H9 (cell line): ENCODE data around the gene AVPR1A. TPM values are rescaled to one million over a fixed set of nuclear protein-coding genes. Genes with fewer than 3 reads are reported as not detected.

Experiments
- DNase-seq: peaks from one replicate; pipeline ENCODE4 v3.0.0-alpha.2; 2017
- H2AFZ ChIP-seq: one replicate; pipeline ENCODE4 v1.6.1; 2013; ENCODE audit warnings: mild to moderate bottlenecking, low read length, control low read depth, moderate library complexity
- H2AK5ac ChIP-seq: 2 replicates; pipeline ENCODE4 v1.6.1; 2013; ENCODE audit warnings: low read length, control low read depth, mixed read lengths; ENCODE audit not compliant: insufficient read length
- H2BK120ac ChIP-seq: one replicate; pipeline ENCODE4 v1.6.1; 2013; ENCODE audit warnings: low read depth, mild to moderate bottlenecking, low read length, control low read depth, inconsistent platforms; ENCODE audit not compliant: poor library complexity, severe bottlenecking
- H2BK12ac ChIP-seq: 2 replicates; pipeline ENCODE4 v1.6.1; 2013; ENCODE audit warnings: low read length, control low read depth, mixed read lengths, low read depth; ENCODE audit not compliant: insufficient read length
- H2BK15ac ChIP-seq: 2 replicates; pipeline ENCODE4 v1.6.1; 2013; ENCODE audit warnings: low read depth, low read length, control low read depth
- H2BK20ac ChIP-seq: one replicate; pipeline ENCODE4 v1.6.1; 2013; ENCODE audit warnings: low read depth, mild to moderate bottlenecking, low read length, control low read depth, inconsistent platforms; ENCODE audit not compliant: poor library complexity, severe bottlenecking
- H2BK5ac ChIP-seq: 2 replicates; pipeline ENCODE4 v1.6.1; 2013; ENCODE audit warnings: low read length, control low read depth, mixed read lengths; ENCODE audit not compliant: insufficient read length
- H3K14ac ChIP-seq: 2 replicates; pipeline ENCODE4 v1.6.1; 2013; ENCODE audit warnings: low read length, control low read depth; ENCODE audit not compliant: insufficient read depth
- H3K18ac ChIP-seq: 2 replicates; pipeline ENCODE4 v1.6.1; 2013; ENCODE audit warnings: low read depth, mild to moderate bottlenecking, mixed read lengths, low read length, control low read depth; ENCODE audit not compliant: insufficient read length
- H3K23ac ChIP-seq: 2 replicates; pipeline ENCODE4 v1.6.1; 2013; ENCODE audit warnings: low read length, control low read depth, mixed read lengths, low read depth; ENCODE audit not compliant: insufficient read length
- H3K23me2 ChIP-seq: 2 replicates; pipeline ENCODE4 v1.6.1; 2013; ENCODE audit warnings: low read depth, mild to moderate bottlenecking, mixed read lengths, low read length, control low read depth; ENCODE audit not compliant: insufficient read length, poor library complexity, severe bottlenecking
- H3K27ac ChIP-seq: 2 replicates; pipeline ENCODE4 v1.5.1; 2013; ENCODE audit warnings: low read length, control low read depth, mixed read lengths, low read depth; ENCODE audit not compliant: insufficient read length
- H3K27me3 ChIP-seq: 2 replicates; pipeline ENCODE4 v1.6.1; 2013; ENCODE audit warnings: low read length, control low read depth, inconsistent platforms; ENCODE audit not compliant: insufficient read depth
- H3K4ac ChIP-seq: 2 replicates; pipeline ENCODE4 v1.6.1; 2013; ENCODE audit warnings: low read depth, mild to moderate bottlenecking, control low read depth, inconsistent platforms, low read length, moderate library complexity
- H3K4me1 ChIP-seq: 2 replicates; pipeline ENCODE4 v1.6.1; 2013; ENCODE audit warnings: low read length, control low read depth, inconsistent platforms; ENCODE audit not compliant: insufficient read depth
- H3K4me2 ChIP-seq: 2 replicates; pipeline ENCODE4 v1.6.1; 2013; ENCODE audit warnings: low read length, control low read depth, mixed read lengths; ENCODE audit not compliant: insufficient read length, insufficient read depth
- H3K56ac ChIP-seq: 2 replicates; pipeline ENCODE4 v1.6.1; 2013; ENCODE audit warnings: low read depth, mild to moderate bottlenecking, mixed read lengths, low read length, control low read depth; ENCODE audit not compliant: insufficient read length
- H3K79me1 ChIP-seq: 2 replicates; pipeline ENCODE4 v1.6.1; 2013; ENCODE audit warnings: low read depth, mild to moderate bottlenecking, moderate library complexity, low read length, control low read depth, inconsistent platforms; ENCODE audit not compliant: insufficient read depth, poor library complexity, severe bottlenecking
- H3K79me2 ChIP-seq: 2 replicates; pipeline ENCODE4 v1.6.1; 2013; ENCODE audit warnings: low read length, control low read depth, inconsistent platforms; ENCODE audit not compliant: insufficient read depth
- H3K9ac ChIP-seq: 2 replicates; pipeline ENCODE4 v1.6.1; 2013; ENCODE audit warnings: low read length, control low read depth, mixed read lengths; ENCODE audit not compliant: insufficient read length; ENCODE audit errors: extremely low read depth
- H3K9me3 ChIP-seq: one replicate; pipeline ENCODE4 v1.6.1; 2013; ENCODE audit warnings: low read depth, low read length, inconsistent platforms; ENCODE audit not compliant: control insufficient read depth
- H3T11ph ChIP-seq: one replicate; pipeline ENCODE4 v1.6.1; 2013; ENCODE audit warnings: mild to moderate bottlenecking, low read length, control low read depth, inconsistent platforms
- H4K20me1 ChIP-seq: one replicate; pipeline ENCODE4 v1.6.1; 2013; ENCODE audit not compliant: control insufficient read depth, insufficient read length, insufficient read depth
- H4K5ac ChIP-seq: 2 replicates; pipeline ENCODE4 v1.6.1; 2013; ENCODE audit warnings: low read depth, mild to moderate bottlenecking, mixed read lengths, low read length, control low read depth; ENCODE audit not compliant: insufficient read length
- H4K8ac ChIP-seq: replicated peaks from 2 replicates; pipeline ENCODE4 v1.6.1; 2013; ENCODE audit warnings: low read length, control low read depth, mixed read lengths, low read depth; ENCODE audit not compliant: insufficient read length
- H4K91ac ChIP-seq: 2 replicates; pipeline ENCODE4 v1.6.1; 2013; ENCODE audit warnings: low read depth, mild to moderate bottlenecking, moderate library complexity, mixed read lengths, low read length, control low read depth; ENCODE audit not compliant: insufficient read length
- H3K27ac Mint-ChIP-seq, 3 experiments: 2 replicates in 2 of 3; 3 replicates in 1 of 3; pipeline ENCODE4 v1.8.0; 2020 to 2021; ENCODE audit warnings: mixed read lengths in 3 of 3, mild to moderate bottlenecking in 1 of 3, moderate library complexity in 1 of 3
- H3K27me3 Mint-ChIP-seq: 2 replicates; pipeline ENCODE4 v1.8.0; 2021; ENCODE audit warnings: low read depth, mild to moderate bottlenecking, moderate library complexity, mixed read lengths
- H3K36me3 Mint-ChIP-seq, 3 experiments: 2 replicates in 2 of 3; 3 replicates in 1 of 3; pipeline ENCODE4 v1.8.0; 2020 to 2021; ENCODE audit warnings: low read depth in 3 of 3, mixed read lengths in 3 of 3; ENCODE audit not compliant: insufficient read depth in 1 of 3
- H3K4me1 Mint-ChIP-seq, 2 experiments: 2 replicates each; pipeline ENCODE4 v1.8.0; 2020; ENCODE audit warnings: mixed read lengths in 2 of 2
- H3K4me3 Mint-ChIP-seq, 2 experiments: 2 replicates in 1 of 2; 3 replicates in 1 of 2; pipeline ENCODE4 v1.8.0; 2020 to 2021; ENCODE audit warnings: mild to moderate bottlenecking in 2 of 2, mixed read lengths in 2 of 2, moderate library complexity in 1 of 2
- H3K9me3 Mint-ChIP-seq, 2 experiments: 2 replicates in 1 of 2; 3 replicates in 1 of 2; pipeline ENCODE4 v1.8.0; 2020; ENCODE audit warnings: mild to moderate bottlenecking in 2 of 2, mixed read lengths in 2 of 2, moderate library complexity in 1 of 2
- CTCF ChIP-seq: fragments of 200-600 bp; sonication (generic); conservative IDR thresholded peaks from 3 replicates; pipeline ENCODE4 v1.8.0; 2021; ENCODE audit warnings: antibody characterized with exemption, mild to moderate bottlenecking
- WGBS: extraction: QIAGEN DNeasy Blood & Tissue Kit; methylation state at CpG from one replicate; pipeline ENCODE4 v1.1.7; 2013; ENCODE audit warnings: missing lambda C conversion rate, low lambda C conversion rate, mixed read lengths; ENCODE audit not compliant: insufficient read length; ENCODE audit errors: extremely low coverage; 5-methylcytosine and 5-hydroxymethylcytosine counted together
- total RNA-seq: library from RNA; stranded (reverse); gene quantifications from 2 replicates; pipeline ENCODE4 v1.2.1, GENCODE V29; 2021

Gene AVPR1A
- total RNA-seq, 1 experiment from 2014 or later: 0.13 TPM

- Histone ChIP-seq H3K9me3 (no peaks in the 10 kb centered on the region), H3K9ac (no peak overlapping the region), H4K91ac (no peak overlapping the region), H2AFZ (no peak overlapping the region), H4K20me1 (no peaks in the 10 kb centered on the region), H3K23ac (no peak overlapping the region), H3K18ac (no peak overlapping the region), H2BK15ac (no peak overlapping the region), H3K27me3 (peaks cover 11% of the 10 kb centered on the region; the same call in 1 of the 2 replicates), H2BK5ac (no peak overlapping the region), H4K8ac (no peak overlapping the region), H3K4me2 (no peak overlapping the region), H3K4ac (no peak overlapping the region), H4K5ac (no peak overlapping the region), H2BK120ac (no peak overlapping the region), H3K27ac (no peak overlapping the region), H2BK12ac (no peak overlapping the region), H2AK5ac (no peak overlapping the region), H3K4me1 (no peaks in the 10 kb centered on the region), H3K56ac (no peak overlapping the region), H3T11ph (no peak overlapping the region), H3K23me2 (peaks cover 16% of the 10 kb centered on the region), H2BK20ac (no peak overlapping the region), H3K79me1 (no peaks in the 10 kb centered on the region), H3K79me2 (no peaks in the 10 kb centered on the region), H3K14ac (no peak overlapping the region)
- Mint-ChIP-seq H3K4me1 (peaks cover 13 to 14% of the 10 kb centered on the region in 2 experiments), H3K4me3 (no peak overlapping the region), H3K36me3 (peaks cover 4 to 13% (median 8%) of the 10 kb centered on the region in 3 experiments; a peak in 6 of 7 replicates), H3K27me3 (peaks cover 39% of the 10 kb centered on the region), H3K27ac (no peak overlapping the region), H3K9me3 (peaks cover 12 to 13% of the 10 kb centered on the region in 2 experiments)
- TF ChIP-seq CTCF: no peak
- WGBS: no CpG with 5 or more reads among the region's 2 CpGs
- DNase-seq: no peak
These were observed 4.4 kb upstream of the AVPR1A start for GRCh38 chr12:63155375-63155774.
